ENCODE results near the gene SLC6A8. TPM values are rescaled to one million over a fixed set of nuclear protein-coding genes. Genes with fewer than 3 reads are reported as not detected.

SLC6A8 gene
- total RNA-seq, 2 donors from 2014 or later = 71.3 to 76.6 TPM

- H3K36me3 ChIP-seq = no peaks in the 10 kb centered on the region
- no peaks in the 10 kb centered on the region for H3K9me3 ChIP-seq
- no peak for DNase-seq (ENCODE audit: low spot score)
- H3K27me3 ChIP-seq = peaks cover 0 to 16% of the 10 kb centered on the region in 2 donors
- TF ChIP-seq, protein P1, sequence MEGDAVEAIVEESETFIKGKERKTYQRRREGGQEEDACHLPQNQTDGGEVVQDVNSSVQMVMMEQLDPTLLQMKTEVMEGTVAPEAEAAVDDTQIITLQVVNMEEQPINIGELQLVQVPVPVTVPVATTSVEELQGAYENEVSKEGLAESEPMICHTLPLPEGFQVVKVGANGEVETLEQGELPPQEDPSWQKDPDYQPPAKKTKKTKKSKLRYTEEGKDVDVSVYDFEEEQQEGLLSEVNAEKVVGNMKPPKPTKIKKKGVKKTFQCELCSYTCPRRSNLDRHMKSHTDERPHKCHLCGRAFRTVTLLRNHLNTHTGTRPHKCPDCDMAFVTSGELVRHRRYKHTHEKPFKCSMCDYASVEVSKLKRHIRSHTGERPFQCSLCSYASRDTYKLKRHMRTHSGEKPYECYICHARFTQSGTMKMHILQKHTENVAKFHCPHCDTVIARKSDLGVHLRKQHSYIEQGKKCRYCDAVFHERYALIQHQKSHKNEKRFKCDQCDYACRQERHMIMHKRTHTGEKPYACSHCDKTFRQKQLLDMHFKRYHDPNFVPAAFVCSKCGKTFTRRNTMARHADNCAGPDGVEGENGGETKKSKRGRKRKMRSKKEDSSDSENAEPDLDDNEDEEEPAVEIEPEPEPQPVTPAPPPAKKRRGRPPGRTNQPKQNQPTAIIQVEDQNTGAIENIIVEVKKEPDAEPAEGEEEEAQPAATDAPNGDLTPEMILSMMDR (IDR thresholded peaks at IDR 0.05) = no peak
- no peak overlapping the region for H3K27ac ChIP-seq
- no peak overlapping the region for H3K4me3 ChIP-seq
- peaks cover 0 to 20% of the 10 kb centered on the region in 2 donors for H3K4me1 ChIP-seq
Observed at GRCh38 chrX:153640736-153641575, 46.8 kb upstream of the SLC6A8 start.

DNA sequence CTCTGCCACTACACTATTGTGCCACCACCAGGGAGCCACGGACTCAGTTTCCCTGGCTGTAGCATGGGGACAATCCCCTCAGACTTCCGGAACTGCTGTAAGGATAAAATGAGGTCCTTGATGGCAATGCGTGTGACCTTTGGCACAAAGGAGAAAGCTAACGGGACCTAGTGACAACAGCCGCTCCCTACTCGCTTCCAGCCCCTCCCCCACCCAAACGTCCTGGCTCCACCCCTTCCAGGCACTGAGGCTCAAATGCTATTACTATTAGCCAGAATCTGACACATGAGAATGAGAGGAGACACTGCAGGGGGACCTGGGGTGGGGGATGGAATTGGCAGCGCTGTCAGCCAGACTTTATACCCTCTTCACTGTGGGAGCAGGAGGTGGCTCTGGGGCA is 46.1 kb upstream of the SLC6A8 start:
- H3K9me3 ChIP-seq = no peaks in the 10 kb centered on the region
- H3K27me3 ChIP-seq = peaks cover 0 to 18% of the 10 kb centered on the region in 2 donors
- no peak for DNase-seq (ENCODE audit: low spot score)
- no peak overlapping the region for H3K4me3 ChIP-seq
- H3K36me3 ChIP-seq = no peaks in the 10 kb centered on the region
- TF ChIP-seq, protein P1 (IDR thresholded peaks at IDR 0.05) = no peak
- H3K4me1 ChIP-seq = peaks cover 0 to 20% of the 10 kb centered on the region in 2 donors
- no peak overlapping the region for H3K27ac ChIP-seq

GRCh38 chrX:153642051-153642654 is 45.6 kb upstream of the SLC6A8 start:
- peaks cover 0 to 21% of the 10 kb centered on the region in 2 donors for H3K27me3 ChIP-seq
- peak overlapping the region in 1 of 2 donors; percentile 34 for H3K4me3 ChIP-seq
- no peaks in the 10 kb centered on the region for H3K9me3 ChIP-seq
- no peak for DNase-seq (ENCODE audit: low spot score)
- TF ChIP-seq, protein P1 (IDR thresholded peaks at IDR 0.05) = no peak
- H3K27ac ChIP-seq = no peak overlapping the region
- H3K4me1 ChIP-seq = peaks cover 0 to 20% of the 10 kb centered on the region in 2 donors
- no peaks in the 10 kb centered on the region for H3K36me3 ChIP-seq

DNA sequence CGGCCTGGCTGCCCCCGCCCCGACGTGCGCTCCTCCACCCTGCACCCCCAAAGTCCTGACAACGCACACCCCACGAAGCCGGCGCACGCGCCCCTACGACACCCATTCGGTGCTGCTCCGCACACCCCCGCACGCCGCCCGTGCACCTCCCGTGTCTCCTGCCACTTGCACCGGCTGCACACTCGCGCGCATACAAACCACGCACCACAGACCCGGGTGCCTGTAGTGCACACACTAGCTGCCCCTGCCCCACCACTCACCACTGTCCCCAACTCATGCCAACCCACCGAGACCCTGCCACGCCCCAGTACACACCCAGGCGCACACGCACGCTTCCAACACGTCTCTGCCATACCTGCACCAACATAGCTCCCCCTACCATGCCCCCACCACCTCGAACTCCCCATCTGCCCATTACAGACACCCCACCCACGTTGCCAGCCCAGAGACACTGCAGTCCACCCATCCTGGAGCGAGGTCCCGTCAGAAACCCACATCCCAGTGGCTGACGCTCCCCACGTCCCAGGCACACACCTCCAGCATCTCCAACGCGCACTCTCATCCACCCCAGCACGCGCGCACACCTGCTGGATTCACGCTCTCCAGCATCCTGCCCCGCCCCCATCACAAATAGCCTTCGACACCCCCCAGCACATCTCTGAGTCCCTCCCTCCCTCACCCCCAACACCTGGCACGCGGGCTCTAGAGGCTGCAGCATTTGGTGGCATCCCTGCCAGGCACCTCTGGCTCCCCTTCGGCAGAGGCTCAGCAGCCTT is 44.9 kb upstream of the SLC6A8 start:
- H3K9me3 ChIP-seq = no peaks in the 10 kb centered on the region
- peaks cover 0 to 27% of the 10 kb centered on the region in 2 donors for H3K27me3 ChIP-seq
- TF ChIP-seq, protein P1 (IDR thresholded peaks at IDR 0.05) = no peak
- H3K4me3 ChIP-seq = peak overlapping the region in 1 of 2 donors; percentile 34
- no peak overlapping the region for H3K27ac ChIP-seq
- no peak for DNase-seq (ENCODE audit: low spot score)
- H3K36me3 ChIP-seq = no peaks in the 10 kb centered on the region
- H3K4me1 ChIP-seq = peaks cover 0 to 20% of the 10 kb centered on the region in 2 donors

DNA sequence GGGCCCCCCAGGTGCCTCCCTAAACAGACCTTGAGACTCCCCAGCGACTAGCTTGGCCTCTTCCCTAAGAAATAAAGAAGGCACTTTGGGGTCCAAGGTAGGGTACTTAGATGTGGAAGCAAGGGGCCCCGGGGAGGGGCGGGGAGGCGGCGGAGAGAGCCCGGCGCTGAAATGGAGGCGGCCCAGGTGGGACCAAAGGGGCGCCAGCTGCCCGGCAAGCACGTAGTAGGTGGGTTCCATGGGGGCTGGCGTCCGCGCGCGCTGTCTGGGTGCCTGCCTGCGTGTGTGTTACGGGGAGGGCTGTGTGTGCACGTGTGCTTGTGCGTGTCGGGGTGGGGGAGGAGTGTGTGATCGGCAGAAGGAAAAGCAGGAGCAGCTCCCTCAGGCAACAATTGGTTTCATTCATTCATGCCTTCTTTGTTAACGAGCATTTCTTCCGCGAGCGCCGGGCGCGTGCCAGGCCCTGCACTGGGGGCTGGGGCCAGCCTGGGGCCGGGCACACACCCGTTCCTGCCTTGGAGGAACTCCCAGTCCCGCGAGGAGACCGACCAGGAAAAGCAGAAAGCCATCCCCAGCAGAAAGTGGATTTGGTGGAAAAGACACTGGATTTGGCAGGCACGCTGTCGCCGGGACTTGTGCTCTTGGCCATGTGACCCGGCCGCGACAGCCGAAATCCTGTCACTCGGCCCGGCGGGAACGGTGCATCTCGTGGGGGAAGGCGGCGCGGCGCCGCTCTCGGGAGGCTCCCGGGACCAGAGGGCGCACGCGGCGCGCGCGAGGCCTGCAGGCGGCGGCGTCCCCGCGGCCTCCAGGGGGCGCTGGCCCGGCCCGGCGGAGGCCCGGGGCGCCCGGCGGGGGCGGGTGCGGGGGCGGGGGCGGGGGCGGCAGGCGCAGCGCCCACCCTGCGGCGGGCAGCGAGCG is 44.0 kb upstream of the SLC6A8 start:
- H3K4me1 ChIP-seq = peaks cover 0 to 20% of the 10 kb centered on the region in 2 donors
- no peaks in the 10 kb centered on the region for H3K36me3 ChIP-seq
- H3K9me3 ChIP-seq = no peaks in the 10 kb centered on the region
- H3K27me3 ChIP-seq = peaks cover 0 to 27% of the 10 kb centered on the region in 2 donors
- TF ChIP-seq, protein P1 (IDR thresholded peaks at IDR 0.05) = no peak
- peak overlapping the region in 1 of 2 donors; percentile 22 for H3K4me3 ChIP-seq
- no peak for DNase-seq (ENCODE audit: low spot score)
- H3K27ac ChIP-seq = no peak overlapping the region

All from right atrium auricular region (tissue), 2 donors.